ENCODE results near the gene MICAL2. TPM values are rescaled to one million over a fixed set of nuclear protein-coding genes. Genes with fewer than 3 reads are reported as not detected.

The MICAL2 gene
- total RNA-seq, 1 experiment from 2014 or later = 191 TPM

- H3K27me3 Mint-ChIP-seq (ENCODE audit: unreplicated experiment) = no peaks in the 10 kb centered on the region
- peaks cover 51% of the 10 kb centered on the region for H3K36me3 Mint-ChIP-seq (ENCODE audit: insufficient read depth, unreplicated experiment)
- CTCF ChIA-PET = interaction anchor here (1.0 to 1.5 kb wide), 2 partner anchors 49 to 112 kb away, joined by 3 read pairs; partner anchors contain the start of gene MICAL2
- H3K9me3 Mint-ChIP-seq (ENCODE audit: low read depth, unreplicated experiment) = no peaks in the 10 kb centered on the region
- no peak overlapping the region for H3K4me3 Mint-ChIP-seq (ENCODE audit: low read depth, unreplicated experiment)
- TF ChIP-seq, protein P1, sequence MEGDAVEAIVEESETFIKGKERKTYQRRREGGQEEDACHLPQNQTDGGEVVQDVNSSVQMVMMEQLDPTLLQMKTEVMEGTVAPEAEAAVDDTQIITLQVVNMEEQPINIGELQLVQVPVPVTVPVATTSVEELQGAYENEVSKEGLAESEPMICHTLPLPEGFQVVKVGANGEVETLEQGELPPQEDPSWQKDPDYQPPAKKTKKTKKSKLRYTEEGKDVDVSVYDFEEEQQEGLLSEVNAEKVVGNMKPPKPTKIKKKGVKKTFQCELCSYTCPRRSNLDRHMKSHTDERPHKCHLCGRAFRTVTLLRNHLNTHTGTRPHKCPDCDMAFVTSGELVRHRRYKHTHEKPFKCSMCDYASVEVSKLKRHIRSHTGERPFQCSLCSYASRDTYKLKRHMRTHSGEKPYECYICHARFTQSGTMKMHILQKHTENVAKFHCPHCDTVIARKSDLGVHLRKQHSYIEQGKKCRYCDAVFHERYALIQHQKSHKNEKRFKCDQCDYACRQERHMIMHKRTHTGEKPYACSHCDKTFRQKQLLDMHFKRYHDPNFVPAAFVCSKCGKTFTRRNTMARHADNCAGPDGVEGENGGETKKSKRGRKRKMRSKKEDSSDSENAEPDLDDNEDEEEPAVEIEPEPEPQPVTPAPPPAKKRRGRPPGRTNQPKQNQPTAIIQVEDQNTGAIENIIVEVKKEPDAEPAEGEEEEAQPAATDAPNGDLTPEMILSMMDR (IDR thresholded peaks at IDR 0.05; ENCODE audit: unreplicated experiment) = no peak
- H3K4me1 Mint-ChIP-seq (ENCODE audit: low read depth, unreplicated experiment) = peaks cover 60% of the 10 kb centered on the region
- no peak for DNase-seq
- intact Hi-C loops (cut with micrococcal nuclease; ENCODE audit: unreplicated experiment) = loop anchor here (1.0 to 5.0 kb wide), 2 partner anchors 32 to 76 kb away; no protein-coding TSS in a partner anchor
- BruUV-seq (replicated peaks) = no TSS peak
- H3K27ac Mint-ChIP-seq (ENCODE audit: unreplicated experiment) = peak overlapping the region; percentile 88
These were observed 49.1 kb downstream of the MICAL2 start for GRCh38 chr11:12159351-12160099.

- Mint-ChIP-seq H3K4me3 (ENCODE audit: low read depth, unreplicated experiment) (peak overlapping the region; percentile 20), H3K9me3 (ENCODE audit: low read depth, unreplicated experiment) (no peaks in the 10 kb centered on the region), H3K27ac (ENCODE audit: unreplicated experiment) (peak overlapping the region; percentile 88), H3K36me3 (ENCODE audit: insufficient read depth, unreplicated experiment) (peaks cover 59% of the 10 kb centered on the region), H3K27me3 (ENCODE audit: unreplicated experiment) (no peaks in the 10 kb centered on the region), H3K4me1 (ENCODE audit: low read depth, unreplicated experiment) (peaks cover 65% of the 10 kb centered on the region)
- CTCF ChIA-PET = interaction anchor here (1.5 kb wide), 1 partner anchor 50 kb away, joined by 3 read pairs; the partner anchor contains the start of gene MICAL2
- intact Hi-C loops (cut with micrococcal nuclease; ENCODE audit: unreplicated experiment) = loop anchor here (5.0 kb wide), 1 partner anchor 33 kb away; no protein-coding TSS in a partner anchor
- no peak for DNase-seq
- TF ChIP-seq, protein P1 (IDR thresholded peaks at IDR 0.05; ENCODE audit: unreplicated experiment) = no peak
- no TSS peak for BruUV-seq (replicated peaks)
These were observed 49.8 kb downstream of the MICAL2 start for GRCh38 chr11:12160231-12160630.

DNA sequence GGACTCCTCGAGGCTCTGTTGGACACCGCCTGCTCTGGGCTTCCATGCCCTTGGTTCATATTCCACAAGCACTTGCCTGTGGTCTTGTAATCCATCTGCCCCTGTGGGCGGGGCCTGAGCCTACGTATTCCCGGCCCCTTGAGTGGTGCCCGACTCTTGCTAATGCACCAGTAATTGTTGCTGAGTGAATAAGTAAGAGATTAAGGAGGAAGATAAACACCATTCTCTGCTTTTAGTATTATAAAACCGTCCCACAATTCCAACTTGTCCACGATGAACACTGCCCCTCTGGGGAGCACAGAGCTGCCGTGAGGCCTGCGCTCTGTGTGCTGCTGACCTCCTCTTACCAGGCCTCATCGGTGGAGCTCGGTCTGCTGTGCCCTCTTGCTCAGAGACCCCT, 50.3 kb downstream of the MICAL2 start:
- H3K27ac Mint-ChIP-seq (ENCODE audit: unreplicated experiment) = peak overlapping the region; percentile 88
- intact Hi-C loops (cut with micrococcal nuclease; ENCODE audit: unreplicated experiment) = loop anchor here (5.0 kb wide), 1 partner anchor 33 kb away; no protein-coding TSS in a partner anchor
- H3K27me3 Mint-ChIP-seq (ENCODE audit: unreplicated experiment) = no peaks in the 10 kb centered on the region
- no peak for DNase-seq
- H3K9me3 Mint-ChIP-seq (ENCODE audit: low read depth, unreplicated experiment) = no peaks in the 10 kb centered on the region
- H3K4me1 Mint-ChIP-seq (ENCODE audit: low read depth, unreplicated experiment) = peaks cover 68% of the 10 kb centered on the region
- TF ChIP-seq, protein P1 (IDR thresholded peaks at IDR 0.05; ENCODE audit: unreplicated experiment) = no peak
- H3K36me3 Mint-ChIP-seq (ENCODE audit: insufficient read depth, unreplicated experiment) = peaks cover 63% of the 10 kb centered on the region
- no TSS peak for BruUV-seq (replicated peaks)
- CTCF ChIA-PET = interaction anchor here (1.5 kb wide), 1 partner anchor 51 kb away, joined by 3 read pairs; the partner anchor contains the start of gene MICAL2
- H3K4me3 Mint-ChIP-seq (ENCODE audit: low read depth, unreplicated experiment) = peak overlapping the region; percentile 20

GRCh38 chr11:12161137-12161536, 50.7 kb downstream of the MICAL2 start:
- DNase-seq = no peak
- peak overlapping the region; percentile 20 for H3K4me3 Mint-ChIP-seq (ENCODE audit: low read depth, unreplicated experiment)
- no TSS peak for BruUV-seq (replicated peaks)
- no peaks in the 10 kb centered on the region for H3K9me3 Mint-ChIP-seq (ENCODE audit: low read depth, unreplicated experiment)
- H3K27ac Mint-ChIP-seq (ENCODE audit: unreplicated experiment) = peak overlapping the region; percentile 88
- TF ChIP-seq, protein P1 (IDR thresholded peaks at IDR 0.05; ENCODE audit: unreplicated experiment) = no peak
- peaks cover 62% of the 10 kb centered on the region for H3K36me3 Mint-ChIP-seq (ENCODE audit: insufficient read depth, unreplicated experiment)
- CTCF ChIA-PET = interaction anchor here (1.2 to 1.5 kb wide), 2 partner anchors 21 to 51 kb away, joined by 3 to 5 read pairs; partner anchors contain the start of gene MICAL2
- no peaks in the 10 kb centered on the region for H3K27me3 Mint-ChIP-seq (ENCODE audit: unreplicated experiment)
- intact Hi-C loops (cut with micrococcal nuclease; ENCODE audit: unreplicated experiment) = loop anchor here (5.0 kb wide), 1 partner anchor 34 kb away; no protein-coding TSS in a partner anchor
- H3K4me1 Mint-ChIP-seq (ENCODE audit: low read depth, unreplicated experiment) = peaks cover 68% of the 10 kb centered on the region
